NCI-H748 treated with DMSO at 0.1 percent for 48 hours (cell line): ENCODE data around the gene GRM1.
A peak's percentile ranks its signal among the peaks of the same experiment; 100 is the strongest.

Experiments used
- DNase-seq: peaks from one replicate; lab custom pipeline; 2025; lab: John Stamatoyannopoulos, UW

GRM1 gene

GRCh38 chr6:146335336-146335735 lies 306.5 kb downstream of the GRM1 start:
- DNase-seq: no peak

GRCh38 chr6:146336191-146336590 lies 307.3 kb downstream of the GRM1 start:
- DNase-seq: no peak

- no peak for DNase-seq
Observed at GRCh38 chr6:146337376-146337775, 308.5 kb downstream of the GRM1 start.

GRCh38 chr6:146339716-146340115 lies 310.9 kb downstream of the GRM1 start:
- no peak for DNase-seq

GRCh38 chr6:146341493-146342230 lies 312.8 kb downstream of the GRM1 start:
- DNase-seq: no peak

GRCh38 chr6:146345598-146345997 lies 316.7 kb downstream of the GRM1 start:
- DNase-seq: no peak

GRCh38 chr6:146347090-146347489 lies 318.2 kb downstream of the GRM1 start:
- DNase-seq: no peak

GRCh38 chr6:146347690-146348089 lies 318.8 kb downstream of the GRM1 start:
- DNase-seq: peak; percentile 31

- no peak for DNase-seq
Observed at GRCh38 chr6:146351018-146351417, 322.2 kb downstream of the GRM1 start.

- no peak for DNase-seq
Observed at GRCh38 chr6:146352163-146352562, 323.3 kb downstream of the GRM1 start.

- DNase-seq: no peak
Observed at GRCh38 chr6:146354451-146354850, 325.6 kb downstream of the GRM1 start.

GRCh38 chr6:146355521-146356100 lies 326.7 kb downstream of the GRM1 start:
- DNase-seq: no peak

GRCh38 chr6:146357578-146358430 lies 328.9 kb downstream of the GRM1 start:
- no peak for DNase-seq

- no peak for DNase-seq
Observed at GRCh38 chr6:146358431-146359046, 329.7 kb downstream of the GRM1 start.

- DNase-seq: no peak
Observed at GRCh38 chr6:146359131-146359530, 330.3 kb downstream of the GRM1 start.

- no peak for DNase-seq
Observed at GRCh38 chr6:146361128-146361924, 332.5 kb downstream of the GRM1 start.

- no peak for DNase-seq
Observed at GRCh38 chr6:146363838-146364607, 335.2 kb downstream of the GRM1 start.

- no peak for DNase-seq
Observed at GRCh38 chr6:146364816-146365594, 336.1 kb downstream of the GRM1 start.

GRCh38 chr6:146367061-146367460 lies 338.2 kb downstream of the GRM1 start:
- DNase-seq: no peak

GRCh38 chr6:146369866-146370265 lies 341.0 kb downstream of the GRM1 start:
- no peak for DNase-seq
